ENCODE data around the gene DENR. TPM values are rescaled to one million over a fixed set of nuclear protein-coding genes. Genes with fewer than 3 reads are reported as not detected.

The DENR gene
- total RNA-seq, 1 donor from 2014 or later: 18.2 TPM

GRCh38 chr12:122807651-122808050, 55.0 kb downstream of the DENR start:
- Histone ChIP-seq H3K4me1 (no peaks in the 10 kb centered on the region), H3K4me3 (no peak overlapping the region), H3K9me3 (no peaks in the 10 kb centered on the region), H3K27ac (no peak overlapping the region), H3K27me3 (no peaks in the 10 kb centered on the region), H3K36me3 (no peaks in the 10 kb centered on the region)
- TF ChIP-seq, protein P1, sequence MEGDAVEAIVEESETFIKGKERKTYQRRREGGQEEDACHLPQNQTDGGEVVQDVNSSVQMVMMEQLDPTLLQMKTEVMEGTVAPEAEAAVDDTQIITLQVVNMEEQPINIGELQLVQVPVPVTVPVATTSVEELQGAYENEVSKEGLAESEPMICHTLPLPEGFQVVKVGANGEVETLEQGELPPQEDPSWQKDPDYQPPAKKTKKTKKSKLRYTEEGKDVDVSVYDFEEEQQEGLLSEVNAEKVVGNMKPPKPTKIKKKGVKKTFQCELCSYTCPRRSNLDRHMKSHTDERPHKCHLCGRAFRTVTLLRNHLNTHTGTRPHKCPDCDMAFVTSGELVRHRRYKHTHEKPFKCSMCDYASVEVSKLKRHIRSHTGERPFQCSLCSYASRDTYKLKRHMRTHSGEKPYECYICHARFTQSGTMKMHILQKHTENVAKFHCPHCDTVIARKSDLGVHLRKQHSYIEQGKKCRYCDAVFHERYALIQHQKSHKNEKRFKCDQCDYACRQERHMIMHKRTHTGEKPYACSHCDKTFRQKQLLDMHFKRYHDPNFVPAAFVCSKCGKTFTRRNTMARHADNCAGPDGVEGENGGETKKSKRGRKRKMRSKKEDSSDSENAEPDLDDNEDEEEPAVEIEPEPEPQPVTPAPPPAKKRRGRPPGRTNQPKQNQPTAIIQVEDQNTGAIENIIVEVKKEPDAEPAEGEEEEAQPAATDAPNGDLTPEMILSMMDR (IDR thresholded peaks at IDR 0.05): no peak
- TF ChIP-seq POLR2A (IDR thresholded peaks at IDR 0.05) (no peak), POLR2AphosphoS5 (IDR thresholded peaks at IDR 0.05; ENCODE audit: insufficient read depth in 1 of 2, low read depth in 1 of 2) (no peak)
- intact Hi-C loops (cut with DNase I): no loop called here
- DNase-seq (ENCODE audit: extremely low spot score in 2 of 2): no peak

DNA sequence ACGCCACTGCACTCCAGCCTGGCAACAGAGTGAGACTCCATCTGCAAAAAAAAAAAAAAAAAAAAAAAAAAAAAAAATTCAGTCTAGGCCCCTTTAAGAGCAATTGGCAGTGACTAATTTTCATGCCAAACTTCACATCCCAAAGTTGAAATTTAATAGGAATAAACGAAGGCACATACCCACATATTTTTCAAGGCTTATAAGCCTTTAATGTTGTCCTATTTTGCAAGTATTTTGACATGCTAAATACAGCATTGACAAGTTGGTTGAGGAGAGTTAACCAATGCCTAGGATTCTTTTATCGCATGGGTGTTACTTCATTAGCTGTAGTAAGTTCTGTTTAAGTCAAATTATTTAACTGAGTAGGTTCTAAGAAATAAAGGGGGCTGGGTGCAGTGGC, 59.2 kb downstream of the DENR start:
- TF ChIP-seq, protein P1 (IDR thresholded peaks at IDR 0.05): no peak
- TF ChIP-seq POLR2A (IDR thresholded peaks at IDR 0.05): no peak
- no peak for TF ChIP-seq POLR2AphosphoS5 (IDR thresholded peaks at IDR 0.05; ENCODE audit: insufficient read depth in 1 of 2, low read depth in 1 of 2)
- Histone ChIP-seq H3K27ac (no peak overlapping the region), H3K9me3 (no peaks in the 10 kb centered on the region), H3K4me1 (no peaks in the 10 kb centered on the region), H3K36me3 (no peaks in the 10 kb centered on the region), H3K4me3 (no peak overlapping the region), H3K27me3 (no peaks in the 10 kb centered on the region)
- DNase-seq (ENCODE audit: extremely low spot score in 2 of 2): no peak
- intact Hi-C loops (cut with DNase I): no loop called here

DNA sequence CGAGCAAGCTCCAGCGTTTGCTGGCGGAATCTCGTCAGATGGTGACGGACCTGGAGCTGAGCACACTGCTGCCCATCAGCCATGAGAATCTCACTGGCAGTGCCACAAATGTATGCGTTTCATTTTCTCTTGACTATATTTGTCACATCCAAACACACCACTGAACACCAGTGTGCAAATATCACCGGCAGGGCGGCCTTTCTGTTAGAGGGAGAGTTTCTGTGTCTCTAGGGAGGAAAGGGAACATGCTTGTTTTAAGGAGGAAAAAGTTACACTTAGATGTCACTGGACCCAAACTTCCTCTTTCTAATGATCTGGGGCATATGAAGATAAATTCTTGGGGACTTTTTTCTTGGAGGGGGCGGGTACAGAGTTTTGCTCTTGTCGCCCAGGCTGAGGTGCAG, 60.7 kb downstream of the DENR start:
- no peak for TF ChIP-seq POLR2A (IDR thresholded peaks at IDR 0.05)
- Histone ChIP-seq H3K4me3 (no peak overlapping the region), H3K27ac (no peak overlapping the region), H3K36me3 (no peaks in the 10 kb centered on the region), H3K9me3 (no peaks in the 10 kb centered on the region), H3K4me1 (no peaks in the 10 kb centered on the region), H3K27me3 (no peaks in the 10 kb centered on the region)
- DNase-seq (ENCODE audit: extremely low spot score in 2 of 2): no peak
- intact Hi-C loops (cut with DNase I): no loop called here

DNA sequence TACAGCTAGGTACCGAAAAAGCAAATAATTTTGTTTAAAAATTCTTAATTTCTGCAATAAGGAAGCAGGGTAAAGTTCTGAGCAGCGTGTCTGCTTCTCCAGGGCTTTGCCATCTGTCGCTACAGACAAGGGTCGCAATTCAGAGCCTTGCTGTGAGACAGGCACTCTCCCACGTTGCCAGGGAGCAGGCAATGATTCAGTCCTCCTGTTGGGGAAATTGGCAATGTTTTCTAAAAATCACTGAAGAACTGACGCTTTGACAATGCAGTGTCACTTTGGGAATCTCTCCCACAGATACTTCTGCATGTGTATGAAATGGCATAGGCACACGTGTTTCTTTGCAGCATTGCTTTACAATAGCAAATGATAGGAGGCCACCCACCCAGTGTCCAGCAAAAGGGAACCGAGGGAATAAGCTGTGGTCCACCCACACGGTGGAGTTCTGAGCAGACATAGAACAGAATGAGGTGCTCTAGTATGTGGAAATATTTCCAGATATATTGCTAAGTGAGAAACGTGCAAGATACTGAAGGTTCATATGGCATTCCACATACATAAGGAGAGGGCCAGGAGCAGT, 66.7 kb downstream of the DENR start:
- no peak for TF ChIP-seq POLR2A (IDR thresholded peaks at IDR 0.05)
- TF ChIP-seq, protein P1 (IDR thresholded peaks at IDR 0.05): no peak
- TF ChIP-seq POLR2AphosphoS5 (IDR thresholded peaks at IDR 0.05; ENCODE audit: insufficient read depth in 1 of 2, low read depth in 1 of 2): no peak
- Histone ChIP-seq H3K36me3 (no peaks in the 10 kb centered on the region), H3K27ac (no peak overlapping the region), H3K27me3 (no peaks in the 10 kb centered on the region), H3K4me1 (no peaks in the 10 kb centered on the region), H3K4me3 (no peak overlapping the region), H3K9me3 (no peaks in the 10 kb centered on the region)
- no peak for DNase-seq (ENCODE audit: extremely low spot score in 2 of 2)
- intact Hi-C loops (cut with DNase I): no loop called here

DNA sequence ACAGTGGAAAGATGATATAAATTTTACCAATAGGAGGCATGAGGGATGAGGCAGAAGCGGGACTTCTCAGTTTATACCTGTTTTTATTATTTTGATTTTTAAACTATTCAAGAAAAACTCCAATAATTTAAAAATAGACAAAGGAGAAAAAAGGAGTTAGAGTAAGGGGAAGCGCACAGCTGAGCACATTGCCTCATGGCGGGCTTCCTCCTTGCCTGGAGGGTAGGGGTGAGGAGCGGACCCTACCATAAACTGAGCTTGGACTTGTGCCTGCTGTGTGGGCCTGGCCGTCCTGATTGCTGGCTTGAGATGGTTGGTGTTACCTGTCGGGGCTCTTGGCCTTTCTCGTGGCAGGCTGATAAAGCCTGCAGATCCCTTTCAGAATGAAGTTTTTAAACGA, 67.5 kb downstream of the DENR start:
- TF ChIP-seq, protein P1 (IDR thresholded peaks at IDR 0.05): no peak
- TF ChIP-seq POLR2A (IDR thresholded peaks at IDR 0.05): no peak
- no peak for TF ChIP-seq POLR2AphosphoS5 (IDR thresholded peaks at IDR 0.05; ENCODE audit: insufficient read depth in 1 of 2, low read depth in 1 of 2)
- Histone ChIP-seq H3K27me3 (no peaks in the 10 kb centered on the region), H3K36me3 (no peaks in the 10 kb centered on the region), H3K9me3 (no peaks in the 10 kb centered on the region), H3K4me1 (no peaks in the 10 kb centered on the region), H3K4me3 (no peak overlapping the region), H3K27ac (no peak overlapping the region)
- DNase-seq (ENCODE audit: extremely low spot score in 2 of 2): no peak
- intact Hi-C loops (cut with DNase I): no loop called here

Small RNA genes lying within 50 kb of the gene (small RNA-seq; reads per million reads assigned to genes)
- not detected for gene AC026333.2
- not detected for gene RF00019

Other genes starting within 250 kb of the DENR start
- 93.3 TPM for gene RSRC2, start 225.9 kb upstream of the DENR start, total RNA-seq
- 18.7 TPM for gene KNTC1, start 225.6 kb upstream of the DENR start, total RNA-seq
- 7.9 TPM for gene HCAR2, start 49.5 kb upstream of the DENR start, total RNA-seq
- 0.74 TPM for gene HCAR3, start 36.0 kb upstream of the DENR start, total RNA-seq
- 0.25 TPM for gene HCAR1, start 22.0 kb upstream of the DENR start, total RNA-seq
- 0.98 TPM for gene CCDC62, start 21.7 kb downstream of the DENR start, total RNA-seq
- 66.0 TPM for gene HIP1R, start 82.6 kb downstream of the DENR start, total RNA-seq
- 34.9 TPM for gene VPS37B, start 143.3 kb downstream of the DENR start, total RNA-seq
- gene ABCB9, start 213.6 kb downstream of the DENR start, total RNA-seq: 4.2 TPM
- 26.0 TPM for gene OGFOD2, start 222.4 kb downstream of the DENR start, total RNA-seq
- gene ARL6IP4, start 227.9 kb downstream of the DENR start, total RNA-seq: 147 TPM

All from vagina (tissue), 2 donors.